Iris pigment epithelial cell (primary cell): ENCODE data around the gene OSBP2.
"Not testable (repeated sequence)": the region's sequence is repeated elsewhere in the genome, so short reads cannot be mapped to it uniquely, and the experiment has no call there.

Experiments used
- DNase-seq: peaks from one replicate; pipeline ENCODE4 v3.0.0-alpha.2; 2011; ENCODE audit warnings: low read depth

OSBP2 gene

GRCh38 chr22:30763815-30764673 is 69.4 kb downstream of the OSBP2 start:
- peak; percentile 83 for DNase-seq

GRCh38 chr22:30767661-30768060 is 73.0 kb downstream of the OSBP2 start:
- DNase-seq = no peak

DNA sequence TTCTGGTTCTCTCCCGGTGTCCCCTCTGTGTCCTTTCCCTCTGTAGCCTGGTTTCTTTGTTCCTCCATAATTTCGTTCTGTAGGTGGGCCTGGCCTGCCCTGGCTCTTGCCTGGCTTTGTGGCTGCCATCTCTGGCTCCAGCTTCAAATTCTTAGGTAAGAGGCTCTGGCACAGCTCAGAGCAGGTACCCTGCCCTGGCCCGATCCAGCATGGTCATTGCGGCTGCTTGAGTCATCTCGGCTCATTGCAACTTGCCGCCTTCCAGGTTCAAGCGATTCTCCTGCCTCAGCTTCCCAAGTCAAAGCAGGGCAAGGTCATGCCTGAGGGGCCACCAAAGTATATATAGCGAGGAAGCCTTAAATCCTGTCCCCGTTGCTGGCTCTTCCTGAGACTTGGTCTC is 76.0 kb downstream of the OSBP2 start:
- no peak for DNase-seq

DNA sequence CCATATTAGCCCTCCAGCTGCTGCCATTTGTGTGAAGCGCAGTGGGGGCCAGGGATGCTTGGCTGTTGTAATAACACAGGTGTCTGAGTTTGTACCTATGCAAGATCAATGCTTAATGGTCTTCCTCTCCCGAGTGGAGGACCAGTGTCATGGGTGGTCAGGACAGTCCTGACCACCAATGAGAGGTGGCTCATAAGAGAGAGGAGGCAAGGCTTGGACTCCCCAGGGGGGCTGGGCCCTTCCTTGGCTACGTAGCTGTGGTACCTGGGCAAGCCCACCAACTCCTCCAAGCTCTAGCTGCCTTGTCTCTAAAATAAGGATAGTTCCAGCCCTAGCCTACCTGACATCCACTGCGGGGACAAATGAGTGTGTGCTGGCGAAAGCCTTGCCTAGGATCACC is 79.2 kb downstream of the OSBP2 start:
- DNase-seq = no peak

DNA sequence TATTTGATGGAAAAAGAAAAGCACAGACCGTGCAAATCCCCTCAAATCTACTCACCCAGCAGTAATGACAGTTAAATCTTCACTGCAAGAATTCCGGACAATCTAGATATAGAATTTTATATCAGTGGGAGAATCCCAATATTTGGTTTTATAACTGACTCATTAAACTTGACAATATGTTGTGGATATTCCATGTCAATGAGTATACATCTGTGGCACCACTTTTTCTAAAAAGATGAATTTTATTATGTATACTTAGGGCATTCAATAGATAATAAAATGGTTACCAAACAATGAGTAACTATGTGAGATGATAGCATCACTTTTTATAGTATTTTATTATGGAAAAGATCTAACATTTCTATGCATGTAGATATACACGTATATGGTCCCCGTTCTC is 79.9 kb downstream of the OSBP2 start:
- no peak for DNase-seq

- no peak for DNase-seq
Measured at GRCh38 chr22:30776476-30776875, 81.8 kb downstream of the OSBP2 start.

DNA sequence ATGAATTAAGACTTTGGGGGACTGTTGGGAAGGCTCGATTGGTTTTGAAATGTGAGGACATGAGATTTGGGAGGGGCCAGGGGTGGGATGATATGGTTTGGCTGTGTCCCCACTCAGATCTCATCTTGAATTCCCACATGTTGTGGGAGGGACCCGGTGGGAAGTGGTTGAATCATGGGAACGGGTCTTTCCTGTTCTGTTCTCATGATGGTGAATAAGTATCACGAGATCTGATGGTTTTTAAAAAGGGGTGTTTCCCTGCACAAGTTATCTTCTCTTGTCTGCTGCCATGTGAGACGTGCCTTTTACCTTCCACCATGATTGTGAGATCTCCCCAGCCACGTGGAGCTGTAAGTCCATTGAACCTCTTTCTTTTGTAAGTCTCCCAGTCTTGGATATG is 82.5 kb downstream of the OSBP2 start:
- not testable (repeated sequence) for DNase-seq

- no peak for DNase-seq
Measured at GRCh38 chr22:30777587-30777986, 82.9 kb downstream of the OSBP2 start.

DNA sequence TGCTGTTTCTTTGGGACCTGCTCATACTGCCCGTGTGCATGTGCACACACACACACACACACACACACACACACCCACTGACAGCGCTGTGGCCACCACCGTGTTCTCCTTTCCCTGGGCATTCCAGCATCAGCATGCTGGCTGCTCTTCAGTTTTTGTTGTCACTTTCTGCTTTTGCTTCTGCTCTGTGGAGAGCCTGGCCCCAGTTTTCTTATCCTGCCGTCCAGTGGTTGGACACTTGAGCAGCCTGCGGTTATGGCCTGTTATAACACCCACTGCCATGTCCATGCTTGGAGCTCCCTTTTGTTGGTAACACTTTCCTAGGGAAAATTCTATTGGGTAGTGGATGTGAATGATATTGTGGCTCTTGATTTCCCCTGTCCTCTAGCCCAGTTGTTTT is 83.6 kb downstream of the OSBP2 start:
- DNase-seq = no peak

DNA sequence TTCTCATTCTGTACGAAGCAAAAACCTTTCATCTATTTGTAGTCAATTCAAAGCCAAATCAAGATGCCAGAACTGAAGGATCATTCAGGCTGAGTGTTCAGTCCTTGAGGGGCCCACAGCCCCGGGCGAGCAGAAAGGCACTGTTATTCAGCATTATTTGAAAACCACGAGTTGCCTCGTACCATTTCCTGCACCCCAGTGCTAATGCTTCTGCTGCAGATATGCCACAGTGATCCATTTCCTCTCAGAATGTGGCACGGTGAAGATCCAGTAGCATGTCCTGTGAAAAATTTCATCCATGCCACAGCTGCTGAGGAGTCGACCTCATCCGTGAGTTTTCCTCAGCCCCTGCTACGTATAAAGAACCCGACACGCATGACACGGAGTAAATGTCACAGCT is 85.4 kb downstream of the OSBP2 start:
- DNase-seq = no peak

DNA sequence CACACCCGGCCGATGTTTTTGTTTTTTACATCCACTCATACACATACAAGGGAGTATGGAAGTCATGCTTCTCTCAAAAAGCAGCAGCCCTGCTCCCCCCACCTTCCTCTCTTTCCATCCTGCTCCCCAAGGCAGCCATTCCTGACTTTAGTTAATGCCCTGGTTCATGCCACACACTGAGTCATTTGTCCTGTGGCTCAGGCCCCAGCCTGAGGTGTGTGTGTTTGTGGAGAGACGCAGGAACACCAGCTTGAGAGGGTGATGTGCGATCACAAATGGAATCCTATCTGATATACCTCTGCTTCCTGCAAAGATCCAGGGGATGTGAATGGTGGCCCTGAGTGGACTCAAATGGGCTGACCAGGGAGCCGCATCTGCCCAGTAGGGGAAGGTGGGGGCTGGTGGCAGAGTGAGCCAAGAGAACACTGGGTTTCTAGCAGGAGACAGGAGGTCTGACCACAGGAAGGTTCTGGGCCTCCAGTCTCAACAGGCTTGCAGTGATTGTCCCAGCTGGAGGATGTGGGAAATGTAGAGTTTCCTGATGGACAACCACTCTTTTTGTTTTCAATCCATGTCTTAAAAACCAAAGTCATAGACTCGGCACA is 86.7 kb downstream of the OSBP2 start:
- DNase-seq = peak; percentile 9

DNA sequence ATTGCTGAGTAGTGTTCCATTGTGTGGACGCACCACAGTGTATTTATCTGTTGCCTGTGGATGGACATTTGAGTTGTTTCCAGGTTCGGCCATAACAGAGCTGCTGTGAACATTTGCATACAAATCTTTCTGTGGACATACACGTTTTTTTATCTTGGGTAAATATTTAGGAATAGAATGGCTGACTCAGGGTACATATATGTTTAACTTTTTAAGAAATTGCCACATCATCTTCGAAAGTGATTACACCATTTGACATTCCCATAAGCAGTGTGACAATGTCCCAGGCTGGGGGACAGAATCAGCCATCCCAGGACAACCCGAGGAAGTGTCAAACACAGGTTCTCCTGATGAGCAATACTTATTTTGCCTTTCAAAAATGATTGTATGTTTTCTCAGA is 87.9 kb downstream of the OSBP2 start:
- no peak for DNase-seq

- DNase-seq = no peak
Measured at GRCh38 chr22:30783021-30783420, 88.3 kb downstream of the OSBP2 start.

DNA sequence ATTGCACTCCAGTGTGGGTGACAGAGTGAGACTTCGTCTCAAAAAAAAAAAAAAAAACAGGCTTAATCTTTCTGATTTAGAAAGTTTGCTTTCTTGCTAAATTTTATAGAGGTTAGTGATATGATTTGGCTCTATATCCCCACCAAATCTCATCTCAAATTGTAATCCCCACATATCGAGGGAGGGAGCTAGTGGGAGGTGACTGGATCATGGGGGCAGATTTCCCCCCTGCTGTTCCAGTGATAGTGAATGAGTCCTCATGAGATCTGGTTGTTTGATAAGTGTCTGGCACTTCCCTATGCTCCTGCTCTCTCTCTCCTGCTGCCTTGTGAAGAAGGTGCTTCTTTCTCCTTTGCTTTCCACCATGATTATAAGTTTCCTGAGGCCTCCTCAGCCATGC is 90.9 kb downstream of the OSBP2 start:
- no peak for DNase-seq

DNA sequence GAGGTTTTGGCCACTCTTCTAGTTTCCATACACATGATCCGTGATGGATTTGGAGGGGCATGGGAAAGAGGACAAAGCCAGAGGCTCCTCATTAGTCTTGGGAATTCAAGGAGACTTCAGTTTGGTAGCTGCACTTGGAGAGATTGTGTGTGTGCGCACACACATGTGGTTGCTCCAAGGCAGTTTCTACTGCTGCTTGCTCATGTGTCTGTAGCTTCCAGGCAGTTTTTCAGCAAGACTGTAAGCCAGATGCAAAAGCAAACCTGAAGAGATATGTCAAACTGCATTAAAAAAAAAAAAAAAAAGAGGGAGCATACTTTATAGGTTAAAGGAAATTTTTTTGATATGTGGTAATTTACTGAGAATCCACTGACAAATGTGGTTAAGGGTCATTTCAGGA is 95.7 kb downstream of the OSBP2 start:
- peak; percentile 9 for DNase-seq

- DNase-seq = no peak
Measured at GRCh38 chr22:30792456-30792855, 97.8 kb downstream of the OSBP2 start.

GRCh38 chr22:30795118-30795517 is 100.4 kb downstream of the OSBP2 start:
- no peak for DNase-seq

GRCh38 chr22:30801695-30802094 is 107.0 kb downstream of the OSBP2 start:
- no peak for DNase-seq

- DNase-seq = peak; percentile 92
Measured at GRCh38 chr22:30802202-30803166, 107.8 kb downstream of the OSBP2 start.

GRCh38 chr22:30803679-30804078 is 109.0 kb downstream of the OSBP2 start:
- no peak for DNase-seq

DNA sequence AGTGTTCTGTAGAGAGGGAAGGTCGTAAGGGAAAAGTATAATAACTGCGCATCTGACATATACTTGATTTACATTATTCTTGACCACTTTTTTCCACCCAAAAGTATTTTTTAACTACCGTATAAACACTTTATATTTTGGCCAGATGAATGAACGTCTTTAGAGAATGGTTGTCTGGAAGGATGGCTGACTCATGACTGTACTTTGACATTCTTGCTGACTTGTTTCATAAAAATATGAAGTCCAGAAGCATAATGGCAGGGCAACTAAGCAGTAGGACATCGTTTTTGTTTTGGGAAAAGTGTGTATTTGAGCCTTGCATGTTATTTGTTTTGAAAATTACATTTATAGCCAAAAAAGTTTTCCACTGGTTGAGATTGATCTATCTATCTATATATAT is 110.0 kb downstream of the OSBP2 start:
- DNase-seq = peak; percentile 6

GRCh38 chr22:30806391-30806861 is 111.8 kb downstream of the OSBP2 start:
- peak; percentile 66 for DNase-seq
